Measurements from ENCODE around the gene ZNF423.

The ZNF423 gene

DNA sequence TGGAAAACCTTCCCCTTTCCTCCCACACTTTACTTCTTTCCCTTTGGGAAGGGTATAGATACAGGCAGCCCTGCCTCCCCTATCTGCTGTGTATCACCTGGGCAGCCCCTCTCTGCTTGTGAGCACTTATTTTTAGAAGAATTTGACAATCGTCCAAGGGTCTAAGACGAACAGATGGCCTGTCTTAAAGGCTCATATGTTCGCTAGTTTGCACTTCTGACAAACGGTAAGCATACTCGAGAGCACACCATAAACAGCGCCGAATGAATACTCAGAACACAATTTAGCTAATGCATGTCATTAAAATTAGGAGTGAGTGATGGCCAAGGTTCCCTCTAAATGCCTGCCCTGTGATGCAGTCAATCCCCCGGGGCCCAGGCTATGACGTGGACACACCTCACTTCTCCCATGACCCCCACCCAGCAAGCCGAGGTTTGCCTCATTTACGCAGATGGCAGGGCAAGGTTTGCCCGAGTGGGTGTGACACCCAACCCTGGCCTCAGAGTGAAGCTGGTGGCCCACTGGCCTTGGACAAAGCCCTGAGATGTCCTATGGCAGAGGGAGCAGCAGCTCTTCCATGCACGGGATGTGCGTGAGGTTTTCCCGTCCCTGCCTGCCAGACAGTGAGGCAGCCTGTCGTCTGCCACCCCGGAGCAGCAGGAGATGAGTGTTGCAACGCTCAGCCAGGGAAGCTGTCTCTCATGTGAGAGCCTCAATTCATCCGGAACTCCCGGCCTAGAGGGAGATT lies 357.1 kb downstream of the ZNF423 start:
- no peak for DNase-seq

DNA sequence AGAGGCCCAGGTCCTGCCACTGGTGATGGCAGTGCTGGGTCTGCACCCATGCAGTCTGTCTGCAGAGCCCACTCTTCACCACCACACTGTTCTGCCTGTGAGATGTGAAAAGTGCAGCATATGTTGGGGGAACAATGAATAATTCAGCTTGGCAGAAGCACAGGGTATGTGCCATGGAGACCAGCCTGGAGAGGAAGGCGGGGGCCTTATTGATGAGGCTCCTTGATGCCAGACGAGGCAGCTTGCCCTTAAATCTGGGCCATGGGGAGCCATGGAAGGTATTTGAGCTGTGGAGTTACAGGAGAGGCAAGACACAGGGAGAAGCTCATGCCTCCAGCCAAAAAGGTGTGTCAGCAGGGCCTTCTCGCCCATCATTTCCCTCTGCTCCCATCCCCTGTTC lies 357.6 kb downstream of the ZNF423 start:
- DNase-seq = no peak

- DNase-seq = no peak
These were observed 358.4 kb downstream of the ZNF423 start for GRCh38 chr16:49497466-49497865.

DNA sequence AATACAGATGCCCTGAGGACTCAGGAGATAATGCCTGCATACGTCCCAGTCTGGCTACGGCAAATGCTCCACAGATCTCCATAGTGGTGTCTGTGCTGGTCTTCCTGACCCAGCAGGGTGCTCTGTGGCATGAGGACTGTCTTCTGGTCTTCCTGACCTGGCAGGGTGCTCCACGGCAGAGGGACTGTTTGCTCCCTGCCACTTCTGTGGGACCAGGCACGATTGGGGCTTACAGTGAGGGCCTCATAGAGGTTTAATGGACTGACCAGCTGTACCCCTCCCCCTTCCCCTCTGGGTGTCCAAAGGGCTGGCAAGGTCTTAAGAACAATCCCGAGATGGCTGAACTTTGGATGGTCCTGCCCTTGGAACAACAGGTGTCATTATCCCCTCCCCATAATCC lies 359.3 kb downstream of the ZNF423 start:
- no peak for DNase-seq

DNA sequence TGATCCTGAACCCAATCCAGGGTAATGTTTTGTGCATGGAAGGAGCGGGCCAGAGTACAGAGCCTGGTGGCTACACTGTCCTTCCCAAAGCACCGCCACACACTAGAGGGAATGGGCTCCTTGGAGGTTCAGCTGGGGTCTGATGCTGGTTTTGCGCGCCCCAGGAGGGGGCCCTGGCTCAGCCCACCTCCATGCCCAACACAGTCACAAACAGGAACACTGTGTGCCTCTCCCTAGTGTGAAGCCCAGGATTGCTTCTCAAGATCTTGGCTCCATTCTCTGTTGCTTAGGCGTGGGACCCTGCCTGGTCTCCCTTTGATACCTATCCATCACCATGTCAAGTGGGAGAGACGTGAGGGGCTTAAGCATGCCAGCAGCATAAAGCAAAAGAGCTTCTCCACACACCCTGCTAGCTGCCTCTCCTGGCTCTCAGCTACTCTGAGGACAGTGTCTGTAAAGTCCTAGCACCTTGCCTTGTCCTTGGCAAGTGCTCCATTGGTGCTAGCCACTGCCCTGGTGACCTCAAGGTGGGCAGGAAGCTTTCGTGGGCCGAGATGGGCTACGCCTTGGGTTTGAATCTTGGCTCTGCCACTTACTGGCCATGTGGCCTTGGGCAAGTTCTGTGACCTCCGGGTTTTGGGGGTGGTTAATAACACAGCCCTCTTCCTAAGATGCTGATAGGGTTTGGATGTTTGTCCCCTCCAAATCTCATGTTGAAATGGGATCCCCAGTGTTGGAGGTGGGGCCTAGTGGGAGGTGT lies 360.1 kb downstream of the ZNF423 start:
- no peak for DNase-seq

DNA sequence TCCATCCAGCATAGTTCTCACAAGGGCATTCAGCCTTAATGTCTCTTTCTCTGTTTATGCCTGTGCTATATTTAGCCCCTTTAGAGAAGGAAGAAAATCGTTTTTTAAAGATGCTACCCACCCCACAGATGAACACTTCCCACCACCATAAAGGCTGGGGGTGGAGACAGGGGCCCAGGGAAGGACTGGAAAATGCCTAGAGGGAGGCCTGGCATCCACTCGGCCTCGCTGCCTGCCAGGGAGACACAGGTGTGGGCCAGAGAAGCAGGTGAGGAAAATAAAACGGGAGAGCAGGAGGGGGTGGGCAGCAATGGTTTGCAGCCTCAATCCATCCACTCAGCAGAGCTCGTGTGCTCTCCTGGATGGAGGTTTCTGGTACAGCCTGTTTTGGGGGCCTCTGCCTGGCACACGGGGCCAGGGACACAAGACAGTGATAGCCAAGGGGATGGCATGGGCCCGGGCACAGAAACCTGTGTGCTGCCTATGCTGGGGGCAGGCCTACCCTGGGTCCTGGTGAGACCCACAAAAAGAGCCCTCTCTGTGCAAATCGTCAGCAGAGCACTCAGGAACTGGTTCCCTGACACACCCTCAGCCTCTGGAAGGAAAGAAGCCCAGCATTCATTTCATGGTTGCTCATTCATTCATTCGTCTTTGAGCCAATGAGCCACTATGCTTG lies 360.9 kb downstream of the ZNF423 start:
- DNase-seq = no peak

- DNase-seq = no peak
These were observed 361.4 kb downstream of the ZNF423 start for GRCh38 chr16:49494474-49494873.

- DNase-seq = no peak
These were observed 362.1 kb downstream of the ZNF423 start for GRCh38 chr16:49493836-49494235.

GRCh38 chr16:49492896-49493626 lies 362.9 kb downstream of the ZNF423 start:
- no peak for DNase-seq

DNA sequence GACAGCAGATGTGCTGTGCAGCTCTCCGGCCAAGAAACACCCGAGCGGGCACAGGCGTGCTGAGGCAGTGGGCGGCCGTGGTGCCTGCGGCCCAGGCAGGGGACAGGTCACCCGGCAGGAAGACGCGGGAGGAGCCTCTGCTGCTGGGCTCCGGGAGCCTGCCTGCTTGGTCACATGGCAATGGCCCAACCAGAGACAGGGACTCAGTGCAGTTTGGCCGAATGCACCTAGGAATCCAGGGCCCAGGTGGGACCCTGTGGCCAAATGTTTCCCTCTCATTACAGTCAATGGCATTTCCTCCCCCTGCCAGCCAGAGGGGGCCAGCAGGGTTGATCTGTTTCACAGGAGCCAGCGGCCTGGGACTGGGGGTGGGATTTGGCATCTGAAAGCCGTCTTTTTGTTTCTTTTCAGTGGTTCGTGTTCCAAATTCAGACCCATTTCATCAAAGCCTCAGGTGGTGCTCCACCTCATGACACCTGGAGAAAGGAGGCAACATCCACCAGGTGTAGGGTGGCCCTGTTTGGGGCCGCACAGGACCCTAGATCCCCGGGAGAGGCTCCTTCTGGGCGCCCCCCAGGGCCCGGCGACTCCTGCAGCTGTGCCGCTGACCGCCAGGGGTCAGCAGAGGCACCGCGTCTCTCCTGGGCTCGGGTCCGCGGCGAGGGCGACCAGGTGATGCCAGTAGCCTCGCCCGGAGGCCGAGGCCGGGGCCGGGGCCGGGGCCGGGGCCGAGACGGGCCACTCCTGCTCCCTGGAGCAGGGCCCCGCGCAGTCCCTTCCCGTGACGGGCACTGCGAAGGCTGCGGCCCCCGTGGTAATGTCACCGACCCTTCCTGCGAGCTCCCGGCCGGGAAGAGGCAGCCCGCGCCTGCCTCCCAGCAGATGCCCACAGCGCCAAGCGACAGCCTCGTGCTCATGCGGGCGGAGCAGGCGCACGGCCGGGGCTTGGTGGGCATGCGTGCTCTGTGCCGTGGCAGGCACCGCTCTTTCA lies 363.8 kb downstream of the ZNF423 start:
- DNase-seq = peak; percentile 20

DNA sequence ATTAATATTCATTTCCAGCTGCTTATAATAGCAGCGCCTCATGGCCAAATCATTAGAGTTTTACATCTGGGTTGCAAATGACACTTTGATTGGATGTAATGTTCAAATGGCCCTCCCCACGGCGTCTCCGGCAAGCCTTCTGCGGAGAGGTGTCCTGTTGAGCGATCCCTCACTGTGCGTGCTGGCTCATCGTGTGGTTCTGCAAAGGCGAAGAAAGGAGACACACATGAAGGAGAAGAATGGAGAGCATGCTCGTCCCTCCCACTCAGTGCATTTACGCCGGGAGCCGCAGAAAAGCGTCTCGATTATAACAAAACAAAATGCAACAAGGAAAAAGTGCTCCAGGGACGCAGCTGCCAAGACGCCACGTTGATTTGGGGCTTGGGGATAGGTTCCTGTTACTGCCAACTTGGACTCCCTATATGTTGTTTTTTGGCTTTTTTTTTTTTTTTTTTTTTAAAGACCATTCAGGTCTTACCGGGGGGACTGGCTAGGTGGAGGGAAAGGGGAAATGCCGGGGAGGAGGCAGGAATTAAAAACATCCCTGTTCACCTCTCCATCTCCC lies 364.7 kb downstream of the ZNF423 start:
- no peak for DNase-seq

- no peak for DNase-seq
These were observed 365.6 kb downstream of the ZNF423 start for GRCh38 chr16:49490321-49490705.

DNA sequence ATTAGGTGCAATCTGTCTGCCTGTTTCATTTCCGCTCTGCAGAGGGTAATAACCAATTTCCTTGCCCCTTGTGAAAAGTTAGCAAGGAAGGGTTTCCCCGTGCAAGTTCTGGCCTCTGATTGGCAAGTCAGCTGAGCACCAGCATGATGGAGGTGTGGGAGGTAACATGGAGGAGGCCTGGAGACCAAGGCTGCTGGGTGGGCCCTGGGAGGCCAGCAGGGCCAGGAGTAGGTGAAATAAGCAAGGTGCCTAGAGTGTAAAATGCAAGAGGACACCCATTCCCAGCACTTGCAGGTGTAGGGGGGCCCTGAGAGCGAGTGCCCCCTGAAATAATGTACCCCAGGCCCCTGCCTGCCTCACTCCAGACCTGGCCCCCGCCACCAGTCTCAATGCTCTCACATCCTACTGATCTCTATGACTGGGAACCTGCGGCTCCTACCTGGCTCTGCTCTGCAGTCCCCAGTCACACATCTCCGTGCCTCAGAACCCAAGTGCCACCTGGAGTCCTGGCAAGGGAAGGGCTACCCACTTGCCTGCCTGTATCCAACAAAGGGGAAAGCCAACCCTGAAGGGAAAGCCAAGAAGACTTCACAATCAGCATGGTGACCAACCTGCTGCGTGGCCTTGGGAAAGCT lies 366.1 kb downstream of the ZNF423 start:
- no peak for DNase-seq

- no peak for DNase-seq
These were observed 367.0 kb downstream of the ZNF423 start for GRCh38 chr16:49488740-49489525.

DNA sequence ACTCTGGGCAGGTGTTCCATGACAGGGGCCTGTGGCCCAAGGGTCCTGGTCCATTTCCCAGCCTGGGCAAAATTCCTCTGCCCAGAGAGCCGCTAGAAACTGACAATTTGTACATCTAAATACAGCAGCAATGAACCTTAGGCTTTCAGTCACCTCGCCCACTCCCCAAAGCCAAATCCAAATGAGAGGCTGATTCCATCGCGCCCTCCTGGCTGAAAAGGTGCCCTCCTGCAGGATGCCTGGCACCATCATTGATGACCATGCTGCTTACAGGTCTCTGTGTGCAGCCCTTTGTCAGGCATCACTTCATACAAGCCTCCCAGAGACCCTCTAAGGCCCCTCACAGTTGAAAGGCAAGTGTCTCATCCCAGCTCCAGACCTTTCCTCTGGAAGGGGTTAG lies 367.6 kb downstream of the ZNF423 start:
- DNase-seq = no peak

DNA sequence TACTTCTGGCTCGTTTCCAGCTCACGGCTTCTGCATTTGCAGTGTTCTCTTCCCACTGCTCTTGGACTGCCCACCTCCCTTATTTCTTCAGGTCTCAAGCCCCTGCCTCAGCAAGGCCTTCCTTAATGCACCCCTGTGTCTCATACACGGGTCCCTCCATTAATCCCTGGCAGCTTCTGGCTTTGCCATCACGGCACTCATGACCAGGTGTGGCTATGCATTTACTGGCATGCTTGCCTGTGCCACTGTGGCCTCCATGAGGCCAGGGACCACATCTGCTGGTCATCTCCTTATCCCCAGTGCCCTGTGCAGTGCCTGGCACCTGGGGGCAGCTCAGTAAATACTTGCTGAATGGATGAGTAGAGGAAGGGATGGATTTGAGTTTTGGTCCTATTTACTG lies 368.2 kb downstream of the ZNF423 start:
- DNase-seq = no peak

DNA sequence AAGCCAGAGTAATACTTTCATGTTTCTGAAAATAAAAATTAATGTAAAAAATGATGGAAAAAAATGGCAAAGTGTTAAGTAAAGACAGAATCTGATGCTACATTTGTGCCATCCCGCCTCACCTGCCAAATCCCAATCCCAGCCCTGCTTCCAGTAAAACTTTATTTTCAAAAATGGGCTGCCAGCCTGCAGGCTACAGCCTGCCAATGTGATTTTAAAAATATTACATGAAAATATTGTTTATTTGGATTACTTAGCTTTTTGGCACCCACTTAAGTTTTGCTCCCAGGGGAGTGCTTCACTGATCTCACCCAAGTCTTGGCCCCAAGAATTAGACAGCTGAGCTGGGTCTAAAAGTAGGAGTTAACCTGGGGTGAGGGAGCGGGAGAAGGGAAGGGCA lies 369.5 kb downstream of the ZNF423 start:
- DNase-seq = no peak

- DNase-seq = no peak
These were observed 370.2 kb downstream of the ZNF423 start for GRCh38 chr16:49485663-49486062.

- no peak for DNase-seq
These were observed 371.0 kb downstream of the ZNF423 start for GRCh38 chr16:49484936-49485335.

GRCh38 chr16:49484451-49484849 lies 371.5 kb downstream of the ZNF423 start:
- DNase-seq = peak; percentile 9
